Astrocyte (in vitro differentiated cells and primary cell): ENCODE results near the gene RAD51B. TPM values are rescaled to one million over a fixed set of nuclear protein-coding genes. Genes with fewer than 3 reads are reported as not detected.

Experiments used
- DNase-seq: peaks from one replicate; pipeline ENCODE4 v3.0.0-alpha.2; 2010; ENCODE audit warnings: low read depth
- FAIRE-seq: peaks from 2 replicates; lab custom pipeline; 2011; peaks lifted over from hg19 to GRCh38; lab: Jason Lieb, UNC
- H2AFZ ChIP-seq: 2 replicates; pipeline ENCODE4 v1.6.0; 2012; ENCODE audit warnings: low read depth, low read length, inconsistent platforms
- H3K27ac ChIP-seq: 2 replicates; pipeline ENCODE4 v1.5.1; 2011; ENCODE audit warnings: low read depth, low read length, inconsistent platforms
- H3K27me3 ChIP-seq: 2 replicates; pipeline ENCODE4 v1.6.0; 2011; ENCODE audit warnings: low read length, inconsistent platforms; ENCODE audit not compliant: insufficient read depth
- H3K36me3 ChIP-seq: 2 replicates; pipeline ENCODE4 v1.5.1; 2011; ENCODE audit warnings: low read length, inconsistent platforms; ENCODE audit not compliant: insufficient read depth
- H3K4me1 ChIP-seq: 2 replicates; pipeline ENCODE4 v1.5.1; 2011; ENCODE audit warnings: low read length, inconsistent platforms; ENCODE audit not compliant: insufficient read depth
- H3K4me2 ChIP-seq: 2 replicates; pipeline ENCODE4 v1.6.0; 2012; ENCODE audit warnings: low read length, inconsistent platforms
- H3K4me3 ChIP-seq: 2 replicates; pipeline ENCODE4 v1.5.1; 2011; ENCODE audit warnings: low read depth, mild to moderate bottlenecking, low read length, inconsistent platforms; ENCODE audit not compliant: insufficient read depth
- H3K79me2 ChIP-seq: 2 replicates; pipeline ENCODE4 v1.6.0; 2012; ENCODE audit warnings: mild to moderate bottlenecking, low read length, inconsistent platforms; ENCODE audit not compliant: insufficient read depth
- H3K9ac ChIP-seq: 2 replicates; pipeline ENCODE4 v1.6.0; 2012; ENCODE audit warnings: mild to moderate bottlenecking, low read length, inconsistent platforms
- H3K9me3 ChIP-seq: 2 replicates; pipeline ENCODE4 v1.5.1; 2012; ENCODE audit warnings: low read depth, mild to moderate bottlenecking, low read length, inconsistent platforms; ENCODE audit not compliant: insufficient read depth
- H4K20me1 ChIP-seq: 2 replicates; pipeline ENCODE4 v1.6.0; 2012; ENCODE audit warnings: low read length, inconsistent platforms; ENCODE audit not compliant: insufficient read depth
- H3K27ac Mint-ChIP-seq: one replicate; pipeline ENCODE4 v1.8.0; 2021; ENCODE audit warnings: mild to moderate bottlenecking, mixed read lengths; ENCODE audit not compliant: unreplicated experiment
- H3K27me3 Mint-ChIP-seq: one replicate; pipeline ENCODE4 v1.8.0; 2021; ENCODE audit warnings: low read depth, mixed read lengths; ENCODE audit not compliant: unreplicated experiment
- H3K36me3 Mint-ChIP-seq: one replicate; pipeline ENCODE4 v1.8.0; 2021; ENCODE audit warnings: low read depth, mixed read lengths; ENCODE audit not compliant: unreplicated experiment
- H3K4me1 Mint-ChIP-seq: one replicate; pipeline ENCODE4 v1.8.0; 2021; ENCODE audit warnings: low read depth, mixed read lengths; ENCODE audit not compliant: unreplicated experiment
- H3K4me3 Mint-ChIP-seq: one replicate; pipeline ENCODE4 v1.8.0; 2021; ENCODE audit warnings: mild to moderate bottlenecking, moderate library complexity, mixed read lengths; ENCODE audit not compliant: unreplicated experiment
- H3K9me3 Mint-ChIP-seq: one replicate; pipeline ENCODE4 v1.8.0; 2021; ENCODE audit warnings: mild to moderate bottlenecking, mixed read lengths; ENCODE audit not compliant: unreplicated experiment
- EZH2 ChIP-seq: IDR thresholded peaks from 2 replicates; pipeline ENCODE4 v1.6.1; 2012; ENCODE audit warnings: mild to moderate bottlenecking, low read length, inconsistent platforms; ENCODE audit not compliant: insufficient read depth
- total RNA-seq: library from RNA; stranded (reverse); gene quantifications from 2 replicates; pipeline ENCODE4 v1.2.1, GENCODE V29; 2021
- TF ChIP-seq, protein P1 (sequence below): IDR thresholded peaks from 2 replicates; pipeline ENCODE4 v1.5.1; 2011; ENCODE audit warnings: low read depth, mild to moderate bottlenecking, inconsistent platforms, low read length, moderate library complexity; ENCODE audit not compliant: insufficient read depth

RAD51B gene
- total RNA-seq, 1 donor from 2014 or later = 10.8 TPM

- DNase-seq = no peak
- no peak overlapping the region for H3K4me3 Mint-ChIP-seq
- no peaks in the 10 kb centered on the region for H3K36me3 ChIP-seq
- no peaks in the 10 kb centered on the region for H3K9me3 Mint-ChIP-seq
- H3K27ac ChIP-seq = no peak overlapping the region
- no peaks in the 10 kb centered on the region for H3K27me3 ChIP-seq
- no peak overlapping the region for H2AFZ ChIP-seq
- H4K20me1 ChIP-seq = no peaks in the 10 kb centered on the region
- no peak overlapping the region for H3K4me3 ChIP-seq
- FAIRE-seq = no peak
- H3K36me3 Mint-ChIP-seq = no peaks in the 10 kb centered on the region
- H3K9me3 ChIP-seq = no peaks in the 10 kb centered on the region
- H3K27ac Mint-ChIP-seq = no peak overlapping the region
- peaks cover 8% of the 10 kb centered on the region for H3K4me1 Mint-ChIP-seq
- no peaks in the 10 kb centered on the region for H3K27me3 Mint-ChIP-seq
- no peak for TF ChIP-seq EZH2
- TF ChIP-seq, protein P1, sequence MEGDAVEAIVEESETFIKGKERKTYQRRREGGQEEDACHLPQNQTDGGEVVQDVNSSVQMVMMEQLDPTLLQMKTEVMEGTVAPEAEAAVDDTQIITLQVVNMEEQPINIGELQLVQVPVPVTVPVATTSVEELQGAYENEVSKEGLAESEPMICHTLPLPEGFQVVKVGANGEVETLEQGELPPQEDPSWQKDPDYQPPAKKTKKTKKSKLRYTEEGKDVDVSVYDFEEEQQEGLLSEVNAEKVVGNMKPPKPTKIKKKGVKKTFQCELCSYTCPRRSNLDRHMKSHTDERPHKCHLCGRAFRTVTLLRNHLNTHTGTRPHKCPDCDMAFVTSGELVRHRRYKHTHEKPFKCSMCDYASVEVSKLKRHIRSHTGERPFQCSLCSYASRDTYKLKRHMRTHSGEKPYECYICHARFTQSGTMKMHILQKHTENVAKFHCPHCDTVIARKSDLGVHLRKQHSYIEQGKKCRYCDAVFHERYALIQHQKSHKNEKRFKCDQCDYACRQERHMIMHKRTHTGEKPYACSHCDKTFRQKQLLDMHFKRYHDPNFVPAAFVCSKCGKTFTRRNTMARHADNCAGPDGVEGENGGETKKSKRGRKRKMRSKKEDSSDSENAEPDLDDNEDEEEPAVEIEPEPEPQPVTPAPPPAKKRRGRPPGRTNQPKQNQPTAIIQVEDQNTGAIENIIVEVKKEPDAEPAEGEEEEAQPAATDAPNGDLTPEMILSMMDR = no peak
- H3K4me1 ChIP-seq = no peaks in the 10 kb centered on the region
- H3K4me2 ChIP-seq = no peak overlapping the region
- H3K79me2 ChIP-seq = no peaks in the 10 kb centered on the region
- H3K9ac ChIP-seq = no peak overlapping the region
Observed at GRCh38 chr14:68336165-68336564, 516.6 kb downstream of the RAD51B start.

GRCh38 chr14:68337279-68337678 is 517.7 kb downstream of the RAD51B start:
- no peaks in the 10 kb centered on the region for H3K36me3 ChIP-seq
- H3K4me3 ChIP-seq = no peak overlapping the region
- Mint-ChIP-seq H3K36me3 (no peaks in the 10 kb centered on the region), H3K4me3 (no peak overlapping the region), H3K4me1 (peaks cover 8% of the 10 kb centered on the region), H3K27ac (no peak overlapping the region), H3K9me3 (no peaks in the 10 kb centered on the region), H3K27me3 (no peaks in the 10 kb centered on the region)
- no peaks in the 10 kb centered on the region for H3K4me1 ChIP-seq
- H3K9ac ChIP-seq = no peak overlapping the region
- no peaks in the 10 kb centered on the region for H4K20me1 ChIP-seq
- H3K27me3 ChIP-seq = no peaks in the 10 kb centered on the region
- TF ChIP-seq, protein P1 = no peak
- TF ChIP-seq EZH2 = no peak
- H3K27ac ChIP-seq = no peak overlapping the region
- FAIRE-seq (no peak), DNase-seq (no peak)
- no peak overlapping the region for H2AFZ ChIP-seq
- no peak overlapping the region for H3K4me2 ChIP-seq
- H3K9me3 ChIP-seq = no peaks in the 10 kb centered on the region
- no peaks in the 10 kb centered on the region for H3K79me2 ChIP-seq

GRCh38 chr14:68340262-68340661 is 520.7 kb downstream of the RAD51B start:
- FAIRE-seq = no peak
- no peak overlapping the region for H3K4me3 ChIP-seq
- no peak overlapping the region for H3K9ac ChIP-seq
- no peaks in the 10 kb centered on the region for H3K9me3 ChIP-seq
- Mint-ChIP-seq H3K9me3 (peaks cover 3% of the 10 kb centered on the region), H3K4me1 (peaks cover 6% of the 10 kb centered on the region), H3K27ac (no peak overlapping the region), H3K27me3 (no peaks in the 10 kb centered on the region), H3K4me3 (no peak overlapping the region), H3K36me3 (no peaks in the 10 kb centered on the region)
- H3K79me2 ChIP-seq = no peaks in the 10 kb centered on the region
- H3K27ac ChIP-seq = no peak overlapping the region
- no peaks in the 10 kb centered on the region for H3K36me3 ChIP-seq
- no peak overlapping the region for H3K4me2 ChIP-seq
- no peak for DNase-seq
- H2AFZ ChIP-seq = no peak overlapping the region
- H4K20me1 ChIP-seq = no peaks in the 10 kb centered on the region
- TF ChIP-seq, protein P1 = no peak
- TF ChIP-seq EZH2 = no peak
- no peaks in the 10 kb centered on the region for H3K4me1 ChIP-seq
- no peaks in the 10 kb centered on the region for H3K27me3 ChIP-seq
